Endothelial cell of umbilical vein (primary cell): Measurements from ENCODE around the gene TADA2B. TPM values are rescaled to one million over a fixed set of nuclear protein-coding genes. Genes with fewer than 3 reads are reported as not detected.

Source experiments
- BruUV-seq: library from RNA; stranded (reverse); fragments of 400-500 nt; replicated peaks from 2 replicates; lab custom pipeline; 2021; lab: Mats Ljungman, UMichigan
- CTCF ChIA-PET: fragments of 300-600, 350-600 bp; sonication (Branson Sonifier 250); formaldehyde crosslinking; loops from one replicate; lab custom pipeline; 2021; ENCODE audit warnings: antibody characterized with exemption, inconsistent platforms; lab: Charles Lee
- POLR2A ChIA-PET: fragments of 300-600, 350-600 bp; sonication (Branson Sonifier 250); formaldehyde crosslinking; loops from one replicate; lab custom pipeline; 2021; ENCODE audit warnings: antibody characterized with exemption, inconsistent platforms; lab: Charles Lee
- DNase-seq: peaks from one replicate; pipeline ENCODE4 v3.0.0-alpha.2; 2011; ENCODE audit warnings: low read depth, low spot score
- FAIRE-seq: peaks from 2 replicates; lab custom pipeline; 2011; peaks lifted over from hg19 to GRCh38; lab: Jason Lieb, UNC
- H2AFZ ChIP-seq: 2 replicates; pipeline ENCODE4 v1.6.0; 2012; ENCODE audit warnings: low read depth, low read length, control low read depth, inconsistent platforms
- H3K27ac ChIP-seq: 2 replicates; pipeline ENCODE4 v1.5.1; 2011; ENCODE audit warnings: low read depth, mild to moderate bottlenecking, control low read depth, low read length, moderate library complexity; ENCODE audit not compliant: insufficient read depth
- H3K27me3 ChIP-seq, 2 experiments: 2 replicates each; pipeline versions ENCODE4 v1.6.0 to v1.6.1; 2011; ENCODE audit warnings: low read length in 2 of 2, mixed read lengths in 1 of 2; ENCODE audit not compliant: control insufficient read depth in 2 of 2, insufficient read depth in 2 of 2
- H3K36me3 ChIP-seq, 2 experiments: 2 replicates in 1 of 2; 3 replicates in 1 of 2; pipeline ENCODE4 v1.5.1; 2011; ENCODE audit warnings: low read length in 2 of 2, mild to moderate bottlenecking in 1 of 2, moderate library complexity in 1 of 2; ENCODE audit not compliant: control insufficient read depth in 2 of 2, insufficient read depth in 2 of 2; ENCODE audit errors: extremely low read depth in 1 of 2
- H3K4me1 ChIP-seq: 3 replicates; pipeline ENCODE4 v1.5.1; 2011; ENCODE audit warnings: mild to moderate bottlenecking, low read length; ENCODE audit not compliant: control insufficient read depth, insufficient read depth; ENCODE audit errors: extremely low read depth
- H3K4me2 ChIP-seq: 2 replicates; pipeline ENCODE4 v1.6.1; 2011; ENCODE audit warnings: low read length, control low read depth, mixed read lengths; ENCODE audit not compliant: insufficient read depth
- H3K4me3 ChIP-seq, 3 experiments: fragments of 200-600 bp in 1 of 3; sonication (generic), shearing (Covaris generic) in 1 of 3; replicated peaks in 1 of 3; 2 replicates each; pipeline ENCODE4 v1.5.1; 2011 to 2016; ENCODE audit warnings: control low read depth in 3 of 3, low read length in 3 of 3, mild to moderate bottlenecking in 2 of 3, inconsistent platforms in 1 of 3, low read depth in 1 of 3, moderate library complexity in 1 of 3; ENCODE audit not compliant: insufficient read depth in 1 of 3
- H3K79me2 ChIP-seq: 2 replicates; pipeline ENCODE4 v1.6.0; 2012; ENCODE audit warnings: low read length, inconsistent platforms; ENCODE audit not compliant: control insufficient read depth, insufficient read depth
- H3K9ac ChIP-seq: replicated peaks from 2 replicates; pipeline ENCODE3; 2011; ENCODE audit warnings: low read length, control low read depth; ENCODE audit not compliant: insufficient read depth; ENCODE audit errors: extremely low read depth
- H3K9me1 ChIP-seq: replicated peaks from 3 replicates; pipeline ENCODE4 v1.6.0; 2011; ENCODE audit warnings: mild to moderate bottlenecking, low read length; ENCODE audit not compliant: control insufficient read depth, insufficient read depth; ENCODE audit errors: extremely low read depth
- H3K9me3 ChIP-seq: replicated peaks from 2 replicates; pipeline ENCODE4 v1.5.1; 2012; ENCODE audit warnings: low read length, inconsistent platforms; ENCODE audit not compliant: control insufficient read depth, insufficient read depth
- H4K20me1 ChIP-seq: replicated peaks from 2 replicates; pipeline ENCODE3; 2011; ENCODE audit warnings: mild to moderate bottlenecking, low read length; ENCODE audit not compliant: control insufficient read depth, insufficient read depth; ENCODE audit errors: extremely low read depth
- FOS ChIP-seq: IDR thresholded peaks from 2 replicates; pipeline ENCODE4 v1.6.1; 2011; ENCODE audit warnings: mild to moderate bottlenecking, low read length, moderate library complexity, borderline replicate concordance; ENCODE audit not compliant: insufficient read depth
- dilution Hi-C: fragments of 300-500 bp; cut with MboI; formaldehyde crosslinking; loops from one replicate; pipeline ENCODE4 v1.15.0; 2019; ENCODE audit warnings: low sequenced_read_pairs; ENCODE audit not compliant: extremely low pct_ligation_motif_present
- intact Hi-C: fragments of 100-400 bp; cut with micrococcal nuclease; formaldehyde crosslinking; loops from one replicate; pipeline ENCODE4 v1.10.0; 2022
- polyA plus RNA-seq, 4 experiments: library from polyadenylated mRNA; depleted of rRNA in 3 of 4; stranded (reverse) in 3 of 4; unstranded in 1 of 4; fragments of >200 nt; gene quantifications; 2 replicates each; pipeline versions ENCODE4 v1.2.1 to v1.2.3, GENCODE V29; 2011 to 2012; ENCODE audit warnings: missing spikeins in 1 of 4
- total RNA-seq: library from RNA; stranded (reverse); gene quantifications from 2 replicates; pipeline ENCODE4 v1.2.3, GENCODE V29; 2021

The TADA2B gene
- total and polyA plus RNA-seq, 2 donors (not counting 3 experiments of a cell fraction or from before 2014, with no cell fraction given), result 5.5 to 11.5 TPM

DNA sequence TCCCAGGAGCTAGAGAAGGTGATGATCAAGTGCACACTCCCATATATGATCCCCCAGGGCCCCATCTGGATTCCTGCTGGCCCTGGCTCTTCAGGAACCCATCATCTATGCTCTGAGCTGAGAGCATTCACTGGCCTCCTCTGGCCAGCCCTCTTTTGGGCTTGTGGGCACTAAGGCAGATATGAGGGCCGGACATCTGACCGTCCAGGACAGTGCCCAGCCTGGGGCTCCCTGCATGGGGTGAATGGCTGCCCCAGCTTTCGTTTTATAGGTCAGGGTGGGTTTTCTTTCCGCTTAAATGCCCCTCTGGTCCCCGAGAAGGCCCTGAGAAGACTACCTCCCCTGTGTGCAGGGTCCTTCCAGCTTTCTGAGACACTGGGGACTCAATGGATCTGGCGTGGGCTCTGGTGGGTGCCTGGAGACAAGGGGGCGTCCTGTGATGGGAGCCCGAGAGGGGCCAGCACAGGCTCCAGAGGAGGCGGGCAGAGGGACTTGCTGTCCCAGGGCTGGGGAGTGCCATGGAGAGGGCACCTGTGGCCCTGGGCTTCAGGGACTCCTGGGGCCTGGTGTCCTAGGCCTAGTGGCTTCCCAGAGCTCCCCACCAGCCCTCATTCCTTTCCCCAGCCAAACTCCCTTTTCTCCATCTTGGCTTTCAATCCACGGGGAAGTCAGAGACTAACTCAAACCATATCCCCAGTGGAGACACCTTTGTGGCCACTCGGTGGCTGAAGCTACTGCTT is 64.2 kb downstream of the TADA2B start:
- intact Hi-C loops, result no loop called here

More for the DNA sequence above, 64.2 kb downstream of the TADA2B start:
- ChIA-PET CTCF (no interaction called here), POLR2A (no interaction called here)
- no peaks in the 10 kb centered on the region for H3K9me3 ChIP-seq
- H4K20me1 ChIP-seq, result no peaks in the 10 kb centered on the region
- H3K9me1 ChIP-seq, result no peaks in the 10 kb centered on the region
- dilution Hi-C loops, result no loop called here
- no peak overlapping the region for H3K27ac ChIP-seq
- H3K4me1 ChIP-seq, result peaks cover 4% of the 10 kb centered on the region
- H2AFZ ChIP-seq, result no peak overlapping the region
- no peak overlapping the region for H3K9ac ChIP-seq
- H3K4me3 ChIP-seq, result no peak overlapping the region
- no TSS peak for BruUV-seq
- H3K4me2 ChIP-seq, result no peak overlapping the region
- H3K79me2 ChIP-seq, result no peaks in the 10 kb centered on the region
- no peaks in the 10 kb centered on the region for H3K27me3 ChIP-seq
- H3K36me3 ChIP-seq, result no peaks in the 10 kb centered on the region
- no peak for TF ChIP-seq FOS
- DNase-seq (no peak), FAIRE-seq (no peak)

Other genes with a start within 250 kb of the TADA2B start
- gene TBC1D14, start 133.5 kb upstream of the TADA2B start, total RNA-seq, result 23.3 and 24.8 TPM in 2 replicates
- 22.2 and 23.7 TPM in 2 replicates for gene TBC1D14, start 133.5 kb upstream of the TADA2B start, polyA plus RNA-seq
- 42.6 and 47.3 TPM in 2 replicates for gene GRPEL1, start 24.7 kb downstream of the TADA2B start, total RNA-seq
- 14.3 and 17.3 TPM in 2 replicates for gene GRPEL1, start 24.7 kb downstream of the TADA2B start, polyA plus RNA-seq
- gene SORCS2, start 149.2 kb downstream of the TADA2B start, total RNA-seq, result 0.14 TPM in 1 of 2 replicates, not detected in the other
- gene SORCS2, start 149.2 kb downstream of the TADA2B start, polyA plus RNA-seq, result not detected in 2 replicates